Measurements from ENCODE around the gene TMEM126B.

Gene TMEM126B

DNA sequence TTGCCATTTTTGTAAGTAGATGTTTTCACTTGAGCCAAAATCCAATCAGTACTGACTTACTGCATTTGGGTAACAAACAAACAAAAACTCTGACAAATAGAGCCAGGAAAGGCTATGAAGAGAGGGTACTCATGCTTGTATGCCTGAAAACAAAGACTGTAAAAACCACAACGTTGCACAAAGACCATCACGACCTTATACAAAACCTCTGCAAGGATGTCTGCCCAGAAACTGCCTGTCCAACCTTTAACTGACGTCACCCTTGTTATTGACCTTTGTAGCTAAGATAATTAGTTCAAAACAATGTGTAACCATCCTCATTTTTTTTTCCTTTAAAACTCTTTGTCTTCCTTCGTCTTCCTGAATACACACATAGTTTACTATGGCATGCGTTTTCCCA lies 37.3 kb downstream of the TMEM126B start:
- TF ChIP-seq GATA3 (IDR thresholded peaks at IDR 0.05; ENCODE audit: low read depth, low read length) = no peak
- no peak for TF ChIP-seq GATA2 (IDR thresholded peaks at IDR 0.05; ENCODE audit: low read depth, low read length)

GRCh38 chr11:85666687-85667086 lies 38.3 kb downstream of the TMEM126B start:
- TF ChIP-seq GATA2 (IDR thresholded peaks at IDR 0.05; ENCODE audit: low read depth, low read length) (no peak), GATA3 (IDR thresholded peaks at IDR 0.05; ENCODE audit: low read depth, low read length) (no peak)

GRCh38 chr11:85668157-85668556 lies 39.8 kb downstream of the TMEM126B start:
- no peak for TF ChIP-seq GATA2 (IDR thresholded peaks at IDR 0.05; ENCODE audit: low read depth, low read length)
- TF ChIP-seq GATA3 (IDR thresholded peaks at IDR 0.05; ENCODE audit: low read depth, low read length) = no peak

DNA sequence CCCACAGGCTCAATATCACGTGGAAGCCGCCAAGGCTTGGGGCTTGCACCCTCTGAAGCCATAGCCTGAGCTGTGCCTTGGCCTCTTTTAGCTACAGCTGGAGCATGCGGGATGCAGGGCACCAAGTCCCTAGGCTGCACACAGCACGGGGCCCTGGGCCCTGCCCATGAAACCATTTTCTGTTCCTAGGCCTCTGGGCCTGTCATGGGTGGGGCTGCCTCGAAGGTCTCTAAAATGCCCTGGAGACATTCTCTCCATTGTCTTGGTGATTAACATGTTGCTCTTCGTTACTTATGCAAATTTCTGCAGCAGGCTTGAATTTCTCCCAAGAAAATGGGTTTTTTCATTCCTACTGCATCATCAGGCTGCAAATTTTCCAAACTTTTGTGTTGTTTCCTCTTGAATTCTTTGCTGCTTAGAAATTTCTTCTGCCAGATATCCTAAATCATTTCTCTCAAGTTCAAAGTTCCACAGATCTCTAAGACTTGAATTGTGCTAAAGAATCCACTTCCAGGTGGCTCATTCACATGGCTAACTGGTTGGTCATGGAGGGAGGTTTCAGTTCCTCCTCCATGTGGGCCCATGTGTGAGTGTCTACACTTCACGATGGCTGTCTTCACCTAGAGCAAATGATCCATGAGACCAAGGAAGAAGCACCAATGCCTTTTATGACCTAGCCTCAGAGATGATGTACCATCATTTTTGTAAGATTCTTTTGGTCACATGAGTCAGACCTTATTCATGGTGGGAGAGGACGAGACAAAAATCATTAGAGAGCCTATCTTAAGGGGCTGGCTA lies 43.9 kb downstream of the TMEM126B start:
- TF ChIP-seq GATA3 (IDR thresholded peaks at IDR 0.05; ENCODE audit: low read depth, low read length) (no peak), GATA2 (IDR thresholded peaks at IDR 0.05; ENCODE audit: low read depth, low read length) (no peak)

DNA sequence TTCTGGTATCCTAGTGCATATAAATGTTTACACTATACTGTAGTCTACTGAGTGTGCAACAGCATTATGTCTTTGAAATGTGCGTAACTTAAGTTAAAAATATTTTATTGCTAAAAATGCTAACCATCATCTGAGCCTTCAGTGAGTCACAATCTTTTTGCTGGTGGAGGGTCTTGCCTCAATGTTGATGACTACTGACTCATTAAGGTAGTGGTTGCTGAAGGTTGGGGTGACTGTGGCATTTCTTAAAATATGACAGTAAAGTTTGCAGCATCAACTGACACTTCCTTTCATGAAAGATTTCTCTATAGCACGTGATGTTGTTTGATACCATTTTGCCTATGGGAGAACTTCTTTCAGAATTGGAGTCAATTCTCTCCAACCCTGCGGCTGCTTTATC lies 45.0 kb downstream of the TMEM126B start:
- no peak for TF ChIP-seq GATA2 (IDR thresholded peaks at IDR 0.05; ENCODE audit: low read depth, low read length)
- no peak for TF ChIP-seq GATA3 (IDR thresholded peaks at IDR 0.05; ENCODE audit: low read depth, low read length)

GRCh38 chr11:85679576-85679975 lies 51.2 kb downstream of the TMEM126B start:
- TF ChIP-seq GATA2 (IDR thresholded peaks at IDR 0.05; ENCODE audit: low read depth, low read length) (no peak), GATA3 (IDR thresholded peaks at IDR 0.05; ENCODE audit: low read depth, low read length) (no peak)

DNA sequence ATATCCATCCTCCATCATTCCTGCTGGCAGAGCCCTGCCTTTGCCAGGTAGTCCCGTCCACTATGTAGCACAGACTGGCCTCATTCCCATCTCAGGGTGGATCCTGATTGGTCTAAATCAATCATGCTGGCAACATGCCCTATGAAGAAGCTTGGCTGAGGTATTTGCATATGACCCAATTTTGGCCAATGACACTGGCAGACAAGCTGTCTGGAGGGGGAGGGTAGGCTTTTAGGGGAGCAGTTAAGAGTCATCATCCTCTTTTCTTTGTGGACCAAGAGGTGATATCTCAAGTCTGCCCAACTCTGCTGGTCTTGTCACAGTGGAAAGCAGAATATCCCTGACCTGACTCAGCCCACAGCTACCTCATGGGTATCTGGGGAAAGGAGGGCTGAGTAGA lies 52.5 kb downstream of the TMEM126B start:
- TF ChIP-seq GATA2 (IDR thresholded peaks at IDR 0.05; ENCODE audit: low read depth, low read length) (no peak), GATA3 (IDR thresholded peaks at IDR 0.05; ENCODE audit: low read depth, low read length) (no peak)

DNA sequence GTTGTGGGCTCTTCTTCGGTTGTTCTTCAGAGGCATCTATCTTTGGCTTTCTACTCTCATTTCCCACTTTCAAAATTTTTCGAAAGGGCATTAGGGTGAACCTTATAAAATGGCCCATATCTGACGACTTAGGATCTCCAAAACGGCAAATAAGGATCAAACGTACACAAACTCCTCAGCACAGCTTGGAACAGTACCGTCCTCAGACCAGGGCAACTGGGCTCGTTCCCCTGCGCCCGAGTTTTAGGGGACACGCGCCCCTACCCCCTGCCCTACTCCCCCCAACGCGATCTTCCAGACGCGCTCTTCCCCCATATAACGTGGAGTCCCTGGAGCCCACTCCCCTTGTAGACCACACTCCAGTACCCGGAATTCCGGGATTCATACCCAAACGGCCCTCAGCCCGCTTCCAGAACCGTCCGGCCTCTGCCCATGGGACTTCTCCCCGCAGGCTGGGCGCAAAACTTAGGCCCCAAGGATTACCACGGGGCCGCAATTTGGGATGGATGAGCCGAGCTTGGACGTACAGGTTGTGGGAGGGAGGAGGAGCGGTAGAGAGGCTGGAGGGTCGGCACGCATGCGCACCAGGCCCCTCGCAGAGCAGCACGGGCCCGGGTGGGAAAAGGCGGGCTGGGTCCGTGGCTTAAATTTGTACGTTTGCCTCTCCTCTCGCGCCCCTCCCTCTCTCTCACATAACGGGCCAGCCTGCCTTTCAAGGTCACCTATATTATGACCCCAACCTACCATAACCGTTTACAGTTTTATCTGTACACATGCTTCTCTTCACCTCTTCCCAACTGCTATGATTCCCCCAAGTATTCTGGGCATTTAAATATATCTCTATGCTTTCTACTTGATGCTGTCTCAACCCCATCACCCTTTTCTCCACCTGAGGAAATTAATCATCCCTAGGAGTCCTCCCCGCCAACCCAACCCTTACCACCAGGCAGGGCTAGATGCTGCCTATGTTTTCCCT lies 54.2 kb downstream of the TMEM126B start:
- TF ChIP-seq GATA3 (IDR thresholded peaks at IDR 0.05; ENCODE audit: low read depth, low read length) = no peak
- no peak for TF ChIP-seq GATA2 (IDR thresholded peaks at IDR 0.05; ENCODE audit: low read depth, low read length)

GRCh38 chr11:85685125-85685819 lies 56.9 kb downstream of the TMEM126B start:
- TF ChIP-seq GATA3 (IDR thresholded peaks at IDR 0.05; ENCODE audit: low read depth, low read length) (no peak), GATA2 (IDR thresholded peaks at IDR 0.05; ENCODE audit: low read depth, low read length) (no peak)

DNA sequence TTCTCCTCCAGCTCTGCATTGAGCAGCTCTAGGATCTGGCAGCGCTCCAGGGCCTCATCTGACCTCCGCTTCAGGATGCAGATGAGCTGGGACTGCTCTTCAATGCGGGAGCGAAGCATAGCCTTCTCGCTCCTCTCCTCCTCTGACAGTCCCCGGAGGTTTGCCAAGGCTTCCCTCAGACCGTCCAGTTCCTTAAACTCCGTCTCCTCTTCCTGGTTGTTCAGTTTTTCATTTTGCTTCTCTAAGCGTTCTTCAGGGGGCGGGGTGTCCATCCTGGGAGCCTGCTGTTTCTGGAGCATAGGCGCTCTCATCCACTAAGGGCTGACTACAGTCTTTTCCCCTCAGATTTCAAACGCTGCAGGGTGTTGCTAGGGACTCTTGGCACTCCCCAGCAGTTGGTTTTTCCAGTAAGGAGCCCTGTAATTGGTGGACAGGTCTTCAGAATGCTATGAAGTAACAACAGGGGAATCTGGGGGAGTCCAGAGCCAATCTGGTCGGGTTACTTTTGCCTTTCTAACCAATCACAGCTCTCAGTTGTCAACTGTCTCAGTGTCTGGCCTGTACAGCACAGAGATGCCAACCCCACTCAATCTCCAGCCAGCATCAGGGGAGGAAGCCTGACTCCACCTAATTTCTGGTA lies 57.5 kb downstream of the TMEM126B start, which contains the start of gene CCDC89:
TSS of gene CCDC89 (minus strand) at position 376 of the 640 bp plus-strand sequence. CDS start at position 311, 65 bp downstream.
- TF ChIP-seq GATA2 (IDR thresholded peaks at IDR 0.05; ENCODE audit: low read depth, low read length) (no peak), GATA3 (IDR thresholded peaks at IDR 0.05; ENCODE audit: low read depth, low read length) (no peak)
